HG03095 (cell line): ENCODE data around the gene SKAP1.
"Not testable (repeated sequence)": the region's sequence is repeated elsewhere in the genome, so short reads cannot be mapped to it uniquely, and the experiment has no call there.

ENCODE experiments used
- ATAC-seq: cut with Tn5 transposase; IDR thresholded peaks from one replicate; pipeline ENCODE4 v1.9.1; 2021; ENCODE audit warnings: moderate library complexity; ENCODE audit not compliant: unreplicated experiment

SKAP1 gene

GRCh38 chr17:48449335-48449734 lies 19.3 kb upstream of the SKAP1 start:
- ATAC-seq = not testable (repeated sequence)

- no peak for ATAC-seq
Observed at GRCh38 chr17:48445248-48445620, 15.2 kb upstream of the SKAP1 start.

GRCh38 chr17:48444516-48445247 lies 14.7 kb upstream of the SKAP1 start:
- no peak for ATAC-seq

GRCh38 chr17:48443712-48444111 lies 13.7 kb upstream of the SKAP1 start:
- ATAC-seq = no peak

- no peak for ATAC-seq
Observed at GRCh38 chr17:48442819-48443218, 12.8 kb upstream of the SKAP1 start.

GRCh38 chr17:48441862-48442261 lies 11.8 kb upstream of the SKAP1 start:
- ATAC-seq = no peak

GRCh38 chr17:48441231-48441711 lies 11.3 kb upstream of the SKAP1 start:
- peak; percentile 62 for ATAC-seq

- no peak for ATAC-seq
Observed at GRCh38 chr17:48440669-48441068, 10.7 kb upstream of the SKAP1 start.

- no peak for ATAC-seq
Observed at GRCh38 chr17:48439875-48440505, 10.0 kb upstream of the SKAP1 start.

GRCh38 chr17:48439110-48439850 lies 9.3 kb upstream of the SKAP1 start:
- no peak for ATAC-seq

- ATAC-seq = no peak
Observed at GRCh38 chr17:48438516-48439061, 8.6 kb upstream of the SKAP1 start.

GRCh38 chr17:48433896-48434295 lies 3.9 kb upstream of the SKAP1 start:
- no peak for ATAC-seq

GRCh38 chr17:48432820-48433775 lies 3.1 kb upstream of the SKAP1 start:
- ATAC-seq = no peak

- ATAC-seq = no peak
Observed at GRCh38 chr17:48429156-48429555, 858 bp downstream of the SKAP1 start.

- no peak for ATAC-seq
Observed at GRCh38 chr17:48427598-48427997, 2.4 kb downstream of the SKAP1 start.

- ATAC-seq = no peak
Observed at GRCh38 chr17:48426761-48427500, 3.1 kb downstream of the SKAP1 start.

- ATAC-seq = no peak
Observed at GRCh38 chr17:48426019-48426665, 3.9 kb downstream of the SKAP1 start.

GRCh38 chr17:48422060-48422459 lies 8.0 kb downstream of the SKAP1 start:
- not testable (repeated sequence) for ATAC-seq

- no peak for ATAC-seq
Observed at GRCh38 chr17:48420823-48421222, 9.2 kb downstream of the SKAP1 start.
